ENCODE results near the gene SCP2. TPM values are rescaled to one million over a fixed set of nuclear protein-coding genes. Genes with fewer than 3 reads are reported as not detected.

The SCP2 gene
- total RNA-seq, 2 donors from 2014 or later, result 124 to 241 TPM

DNA sequence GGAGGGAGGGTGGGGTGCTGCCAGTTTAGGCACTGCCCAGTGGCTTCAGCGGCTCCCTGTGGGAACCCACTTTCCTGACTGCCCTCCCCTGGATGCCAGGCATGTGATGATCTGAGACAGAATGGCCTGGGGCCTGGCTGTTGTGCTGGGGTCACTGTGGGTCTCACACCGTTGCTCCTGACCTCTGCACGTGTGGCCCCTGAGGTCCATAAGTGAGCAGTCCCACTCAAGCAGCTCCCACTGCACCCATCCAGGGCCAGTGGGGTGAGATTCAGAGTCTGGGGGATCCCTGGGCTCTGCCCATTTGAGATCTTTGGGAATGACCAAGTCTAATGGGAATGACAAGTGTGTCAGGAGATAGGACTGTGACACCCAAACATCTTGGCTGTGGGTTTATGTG, 153.0 kb downstream of the SCP2 start:
- Histone ChIP-seq H3K9me3 (no peaks in the 10 kb centered on the region), H3K4me3 (no peak overlapping the region), H3K4me1 (replicated peaks) (no peaks in the 10 kb centered on the region), H3K27me3 (replicated peaks; ENCODE audit: insufficient read depth) (no peaks in the 10 kb centered on the region), H3K27ac (no peak overlapping the region), H3K36me3 (peaks cover 0 to 4% of the 10 kb centered on the region in 2 donors)
- intact Hi-C loops (cut with DNase I), result no loop called here
- no peak for DNase-seq (ENCODE audit: low spot score)
- no peak for TF ChIP-seq CTCF (IDR thresholded peaks at IDR 0.05)
- no peak for TF ChIP-seq POLR2A (IDR thresholded peaks at IDR 0.05)
- TF ChIP-seq POLR2AphosphoS5 (IDR thresholded peaks at IDR 0.05), result no peak
- 88% methylated on average over 3 of the region's 3 CpGs for WGBS

DNA sequence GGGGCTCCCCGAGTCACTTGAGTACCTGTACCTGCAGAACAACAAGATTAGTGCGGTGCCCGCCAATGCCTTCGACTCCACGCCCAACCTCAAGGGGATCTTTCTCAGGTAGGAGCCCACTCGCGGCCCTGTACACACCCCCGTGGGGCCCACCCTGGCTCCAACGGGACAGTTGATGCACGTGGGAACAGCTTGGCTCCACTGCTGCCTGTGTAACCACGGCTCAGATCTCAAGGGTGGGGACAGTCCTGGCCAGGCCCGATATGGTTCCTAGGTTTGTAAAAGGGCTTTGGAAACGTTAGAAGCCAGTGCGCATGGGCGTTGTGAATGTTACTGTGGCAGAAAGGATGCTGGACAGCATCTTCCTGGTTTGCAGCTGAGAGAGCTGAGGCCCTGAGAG, 153.7 kb downstream of the SCP2 start:
- H3K27me3 ChIP-seq (replicated peaks; ENCODE audit: insufficient read depth), result no peaks in the 10 kb centered on the region
- H3K36me3 ChIP-seq, result peaks cover 0 to 4% of the 10 kb centered on the region in 2 donors
- H3K4me1 ChIP-seq (replicated peaks), result no peaks in the 10 kb centered on the region
- intact Hi-C loops (cut with DNase I), result no loop called here
- no peaks in the 10 kb centered on the region for H3K9me3 ChIP-seq
- DNase-seq (ENCODE audit: low spot score), result no peak
- H3K4me3 ChIP-seq, result no peak overlapping the region
- H3K27ac ChIP-seq, result no peak overlapping the region
- 88% methylated on average over 15 of the region's 15 CpGs for WGBS
- TF ChIP-seq POLR2AphosphoS5 (IDR thresholded peaks at IDR 0.05) (no peak), POLR2A (IDR thresholded peaks at IDR 0.05) (no peak), CTCF (IDR thresholded peaks at IDR 0.05) (no peak)

GRCh38 chr1:53081384-53082066, 154.4 kb downstream of the SCP2 start:
- no peak for TF ChIP-seq CTCF (IDR thresholded peaks at IDR 0.05)
- TF ChIP-seq POLR2AphosphoS5 (IDR thresholded peaks at IDR 0.05), result no peak
- TF ChIP-seq POLR2A (IDR thresholded peaks at IDR 0.05), result no peak
- 84% methylated on average over 14 of the region's 14 CpGs for WGBS
- Histone ChIP-seq H3K4me3 (no peak overlapping the region), H3K9me3 (no peaks in the 10 kb centered on the region), H3K27me3 (replicated peaks; ENCODE audit: insufficient read depth) (no peaks in the 10 kb centered on the region), H3K4me1 (replicated peaks) (peaks cover 4% of the 10 kb centered on the region), H3K36me3 (peaks cover 0 to 4% of the 10 kb centered on the region in 2 donors), H3K27ac (no peak overlapping the region)
- no peak for DNase-seq (ENCODE audit: low spot score)
- intact Hi-C loops (cut with DNase I), result no loop called here

- H3K36me3 ChIP-seq, result peaks cover 0 to 4% of the 10 kb centered on the region in 2 donors
- no peak overlapping the region for H3K4me3 ChIP-seq
- no peaks in the 10 kb centered on the region for H3K27me3 ChIP-seq (replicated peaks; ENCODE audit: insufficient read depth)
- TF ChIP-seq POLR2AphosphoS5 (IDR thresholded peaks at IDR 0.05) (no peak), POLR2A (IDR thresholded peaks at IDR 0.05) (no peak), CTCF (IDR thresholded peaks at IDR 0.05) (no peak)
- no peaks in the 10 kb centered on the region for H3K9me3 ChIP-seq
- peaks cover 5% of the 10 kb centered on the region for H3K4me1 ChIP-seq (replicated peaks)
- intact Hi-C loops (cut with DNase I), result no loop called here
- H3K27ac ChIP-seq, result no peak overlapping the region
- no peak for DNase-seq (ENCODE audit: low spot score)
- WGBS, result 86% methylated on average over 13 of the region's 13 CpGs
Measured at GRCh38 chr1:53082826-53083455, 155.9 kb downstream of the SCP2 start.
